HepG2 (cell line): Measurements from ENCODE around the gene ZBP1. TPM values are rescaled to one million over a fixed set of nuclear protein-coding genes. Genes with fewer than 3 reads are reported as not detected.
A peak's percentile ranks its signal among the peaks of the same experiment; 100 is the strongest.

Experiments
- ARNT2 ChIP-seq: sonication (generic); formaldehyde crosslinking; IDR thresholded peaks from 2 replicates; pipeline ENCODE4 v1.8.0; 2022; ENCODE audit warnings: mild to moderate bottlenecking, low read depth, missing genetic modification reagents, moderate library complexity
- CEBPB ChIP-seq: IDR thresholded peaks from 2 replicates; pipeline ENCODE4 v1.6.1; 2011; ENCODE audit warnings: low read depth, low read length, improper control_type of control experiment, borderline replicate concordance
- FUBP1 ChIP-seq: sonication (generic); formaldehyde crosslinking; IDR thresholded peaks from 2 replicates; pipeline ENCODE4 v1.5.1; 2020; ENCODE audit warnings: missing genetic modification reagents, mild to moderate bottlenecking, borderline replicate concordance
- HMG20B ChIP-seq: conservative IDR thresholded peaks from 2 replicates; pipeline ENCODE4 v1.6.1; 2016; ENCODE audit warnings: missing genetic modification reagents, missing compliant biosample characterization
- MATR3 ChIP-seq: sonication (generic); formaldehyde crosslinking; IDR thresholded peaks from 2 replicates; pipeline ENCODE4 v1.4.0; 2020; ENCODE audit warnings: missing genetic modification reagents
- MED8 ChIP-seq: sonication (generic); formaldehyde crosslinking; IDR thresholded peaks from 2 replicates; pipeline ENCODE4 v1.8.1; 2023; ENCODE audit warnings: mild to moderate bottlenecking, missing genetic modification reagents; ENCODE audit not compliant: insufficient replicate concordance
- MXI1 ChIP-seq: IDR thresholded peaks from 3 replicates; pipeline ENCODE4 v1.6.1; 2012; ENCODE audit warnings: low read depth, low read length, inconsistent platforms, borderline replicate concordance
- MYNN ChIP-seq: sonication (generic); formaldehyde crosslinking; IDR thresholded peaks from 2 replicates; pipeline ENCODE4 v1.4.0; 2020; ENCODE audit warnings: mild to moderate bottlenecking, low read depth, missing genetic modification reagents
- NFYC ChIP-seq: IDR thresholded peaks from 2 replicates; pipeline ENCODE4 v1.6.1; 2016; ENCODE audit warnings: missing genetic modification reagents, missing compliant biosample characterization
- PAX8 ChIP-seq: sonication (generic); formaldehyde crosslinking; IDR thresholded peaks from 2 replicates; pipeline ENCODE4 v1.8.0; 2022; ENCODE audit warnings: mild to moderate bottlenecking, missing genetic modification reagents, borderline replicate concordance
- PITX1 ChIP-seq: sonication (generic); formaldehyde crosslinking; IDR thresholded peaks from 2 replicates; pipeline ENCODE4 v1.5.1; 2020; ENCODE audit warnings: mild to moderate bottlenecking, missing genetic modification reagents
- RFX5 ChIP-seq: IDR thresholded peaks from 2 replicates; pipeline ENCODE4 v1.6.1; 2011; ENCODE audit warnings: low read depth, low read length, improper control_type of control experiment
- SMC3 ChIP-seq: IDR thresholded peaks from 2 replicates; pipeline ENCODE4 v1.6.1; 2011; ENCODE audit warnings: low read length, improper control_type of control experiment
- SP1 ChIP-seq, 2 experiments: fragments of 450-650 bp in 1 of 2; sonication (generic) in 1 of 2; formaldehyde crosslinking in 1 of 2; IDR thresholded peaks; 2 replicates each; pipeline versions ENCODE4 v1.4.0 to v1.6.1; 2016 to 2020; ENCODE audit warnings: missing genetic modification reagents in 1 of 2
- SP4 ChIP-seq: sonication (generic); formaldehyde crosslinking; IDR thresholded peaks from 2 replicates; pipeline ENCODE4 v1.8.1; 2023; ENCODE audit warnings: mild to moderate bottlenecking, missing genetic modification reagents
- TERF1 ChIP-seq: sonication (generic); formaldehyde crosslinking; IDR thresholded peaks from 2 replicates; pipeline ENCODE4 v1.8.0; 2022; ENCODE audit warnings: mild to moderate bottlenecking, missing genetic modification reagents, moderate library complexity
- TP53 ChIP-seq: sonication (generic); formaldehyde crosslinking; conservative IDR thresholded peaks from 2 replicates; pipeline ENCODE4 v1.4.0; 2020; ENCODE audit warnings: missing genetic modification reagents
- XBP1 ChIP-seq: sonication (generic); formaldehyde crosslinking; IDR thresholded peaks from 2 replicates; pipeline ENCODE4 v1.5.0; 2020; ENCODE audit warnings: missing genetic modification reagents
- ZFAT ChIP-seq: sonication (generic); formaldehyde crosslinking; conservative IDR thresholded peaks from 2 replicates; pipeline ENCODE4 v1.8.1; 2023; ENCODE audit warnings: missing genetic modification reagents, inconsistent platforms
- ZFP90 ChIP-seq: sonication (generic); formaldehyde crosslinking; IDR thresholded peaks from 2 replicates; pipeline ENCODE4 v1.8.0; 2022; ENCODE audit warnings: missing genetic modification reagents, mild to moderate bottlenecking, inconsistent platforms, borderline replicate concordance
- ZIK1 ChIP-seq: sonication (generic); formaldehyde crosslinking; IDR thresholded peaks from 2 replicates; pipeline ENCODE4 v1.5.0; 2020; ENCODE audit warnings: mild to moderate bottlenecking, low read depth, missing genetic modification reagents, borderline replicate concordance
- ZNF331 ChIP-seq: sonication (generic); formaldehyde crosslinking; IDR thresholded peaks from 2 replicates; pipeline ENCODE4 v1.4.0; 2020; ENCODE audit warnings: missing genetic modification reagents
- ZNF543 ChIP-seq: sonication (generic); formaldehyde crosslinking; IDR thresholded peaks from 2 replicates; pipeline ENCODE4 v1.4.0; 2020; ENCODE audit warnings: mild to moderate bottlenecking, missing genetic modification reagents
- ZNF598 ChIP-seq: sonication (generic); formaldehyde crosslinking; IDR thresholded peaks from 2 replicates; pipeline ENCODE4 v1.5.1; 2020; ENCODE audit warnings: mild to moderate bottlenecking, missing genetic modification reagents, borderline replicate concordance
- ZNF629 ChIP-seq: sonication (generic); formaldehyde crosslinking; conservative IDR thresholded peaks from 2 replicates; pipeline ENCODE4 v1.5.0; 2020; ENCODE audit warnings: missing genetic modification reagents
- ZNF724P ChIP-seq: sonication (generic); formaldehyde crosslinking; IDR thresholded peaks from 2 replicates; pipeline ENCODE4 v1.8.0; 2022; ENCODE audit warnings: missing genetic modification reagents, borderline replicate concordance
- ZSCAN30 ChIP-seq: sonication (generic); formaldehyde crosslinking; IDR thresholded peaks from 2 replicates; pipeline ENCODE4 v1.5.0; 2020; ENCODE audit warnings: mild to moderate bottlenecking, missing genetic modification reagents
- ZSCAN31 ChIP-seq: sonication (generic); formaldehyde crosslinking; IDR thresholded peaks from 2 replicates; pipeline ENCODE4 v1.5.0; 2020; ENCODE audit warnings: low read depth, mild to moderate bottlenecking, missing genetic modification reagents
- polyA plus RNA-seq, 8 experiments: library from polyadenylated mRNA; depleted of rRNA in 3 of 8; stranded (reverse) in 7 of 8; unstranded in 1 of 8; fragments of >200 nt; fragmentation: Illumina TruSeq in 4 of 8; extraction: Trizol in 4 of 8; gene quantifications; 2 replicates each; pipeline versions ENCODE4 v1.2.1 to v1.2.3, GENCODE V29; 2011 to 2016; ENCODE audit warnings: low read depth in 4 of 8, missing spikeins in 1 of 8, mixed read lengths in 1 of 8; ENCODE audit not compliant: insufficient read depth in 1 of 8
- total RNA-seq, 5 experiments: library from RNA; depleted of rRNA; stranded (reverse); fragments of >200 nt; fragmentation: Illumina TruSeq; extraction: Trizol; gene quantifications; 2 replicates each; pipeline ENCODE4 v1.2.3, GENCODE V29; 2016; ENCODE audit warnings: low read depth in 1 of 5

Gene ZBP1
- total and polyA plus RNA-seq, 2 of the 13 experiments (the other 11 are each of a cell fraction or from before 2014, with no cell fraction given): not detected

- TF ChIP-seq MXI1: no peak
- TF ChIP-seq FUBP1 (CRISPR knock-in tag): peak; percentile 87; the same call in 1 of the 2 replicates
- no peak for TF ChIP-seq ZNF331 (CRISPR knock-in tag)
- TF ChIP-seq TP53 (CRISPR knock-in tag): no peak
- peak; percentile 67; the same call in 1 of the 2 replicates for TF ChIP-seq PAX8 (CRISPR knock-in tag)
- TF ChIP-seq ZNF598 (CRISPR knock-in tag): no peak; the same call in 1 of the 2 replicates
- TF ChIP-seq MATR3 (CRISPR knock-in tag): no peak
- TF ChIP-seq HMG20B (CRISPR knock-in tag): no peak
- TF ChIP-seq PITX1: peak; percentile 86; the same call in 1 of the 2 replicates
- no peak for TF ChIP-seq ZSCAN31 (CRISPR knock-in tag)
- TF ChIP-seq RFX5: no peak
- TF ChIP-seq SP1 (IDR thresholded peaks at IDR 0.05): no peak
- no peak for TF ChIP-seq SP1 (CRISPR knock-in tag; IDR thresholded peaks at IDR 0.05)
- TF ChIP-seq CEBPB: no peak
- TF ChIP-seq ZNF629: no peak
- no peak for TF ChIP-seq ZFP90
- TF ChIP-seq ZSCAN30 (CRISPR knock-in tag): no peak
- no peak for TF ChIP-seq ARNT2
- no peak for TF ChIP-seq XBP1
- TF ChIP-seq ZNF543 (CRISPR knock-in tag): peak; percentile 78; the same call in 1 of the 2 replicates
- TF ChIP-seq MYNN (CRISPR knock-in tag): no peak
- no peak for TF ChIP-seq NFYC (CRISPR knock-in tag)
- TF ChIP-seq ZIK1: no peak
- TF ChIP-seq TERF1 (CRISPR knock-in tag): no peak
- no peak for TF ChIP-seq SP4 (CRISPR knock-in tag)
- TF ChIP-seq SMC3: 0 out of 2 replicates have a peak, but pooled peaks have one; percentile 11
- TF ChIP-seq ZFAT (CRISPR knock-in tag): no peak
- no peak for TF ChIP-seq MED8 (CRISPR knock-in tag)
- TF ChIP-seq ZNF724P (CRISPR knock-in tag): no peak
Measured at GRCh38 chr20:57592263-57593092, 27.7 kb downstream of the ZBP1 start (continued).
